ENCODE data around the gene PTPRB. TPM values are rescaled to one million over a fixed set of nuclear protein-coding genes. Genes with fewer than 3 reads are reported as not detected.
"Not testable (repeated sequence)": the region's sequence is repeated elsewhere in the genome, so short reads cannot be mapped to it uniquely, and the experiment has no call there.

PTPRB gene
- total RNA-seq, 2 donors from 2014 or later: 0.31 to 0.52 TPM

GRCh38 chr12:70529647-70530046 lies 107.6 kb downstream of the PTPRB start:
- no peaks in the 10 kb centered on the region for H3K4me1 Mint-ChIP-seq (ENCODE audit: low read depth in 2 of 2)
- H3K4me3 Mint-ChIP-seq: no peak overlapping the region
- no peak for ATAC-seq
- H3K9me3 Mint-ChIP-seq: no peaks in the 10 kb centered on the region
- no peaks in the 10 kb centered on the region for H3K27me3 Mint-ChIP-seq
- H3K27ac Mint-ChIP-seq: no peak overlapping the region
- no peak for DNase-seq (ENCODE audit: low spot score)
- H3K36me3 Mint-ChIP-seq: no peaks in the 10 kb centered on the region

GRCh38 chr12:70520847-70521246 lies 116.4 kb downstream of the PTPRB start:
- Mint-ChIP-seq H3K36me3 (no peaks in the 10 kb centered on the region), H3K4me1 (ENCODE audit: low read depth in 2 of 2) (no peaks in the 10 kb centered on the region), H3K9me3 (no peaks in the 10 kb centered on the region), H3K27ac (no peak overlapping the region), H3K27me3 (no peaks in the 10 kb centered on the region), H3K4me3 (no peak overlapping the region)
- no peak for ATAC-seq
- no peak for DNase-seq (ENCODE audit: low spot score)

- H3K9me3 Mint-ChIP-seq: no peaks in the 10 kb centered on the region
- H3K27me3 Mint-ChIP-seq: no peaks in the 10 kb centered on the region
- H3K27ac Mint-ChIP-seq: no peak overlapping the region
- H3K36me3 Mint-ChIP-seq: no peaks in the 10 kb centered on the region
- H3K4me3 Mint-ChIP-seq: no peak overlapping the region
- no peak for ATAC-seq
- DNase-seq (ENCODE audit: low spot score): no peak
- no peaks in the 10 kb centered on the region for H3K4me1 Mint-ChIP-seq (ENCODE audit: low read depth in 2 of 2)
Observed at GRCh38 chr12:70513426-70513825, 123.8 kb downstream of the PTPRB start.

- no peak for ATAC-seq
- Mint-ChIP-seq H3K36me3 (no peaks in the 10 kb centered on the region), H3K27ac (no peak overlapping the region), H3K9me3 (no peaks in the 10 kb centered on the region), H3K27me3 (peaks cover 0 to 4% of the 10 kb centered on the region in 2 donors), H3K4me1 (ENCODE audit: low read depth in 2 of 2) (no peaks in the 10 kb centered on the region), H3K4me3 (no peak overlapping the region)
- no peak for DNase-seq (ENCODE audit: low spot score)
Observed at GRCh38 chr12:70508178-70508577, 129.1 kb downstream of the PTPRB start.

GRCh38 chr12:70507442-70507841 lies 129.8 kb downstream of the PTPRB start:
- DNase-seq (ENCODE audit: low spot score) (no peak), ATAC-seq (no peak)
- Mint-ChIP-seq H3K9me3 (no peaks in the 10 kb centered on the region), H3K27me3 (peaks cover 0 to 4% of the 10 kb centered on the region in 2 donors), H3K27ac (no peak overlapping the region), H3K36me3 (no peaks in the 10 kb centered on the region), H3K4me1 (ENCODE audit: low read depth in 2 of 2) (no peaks in the 10 kb centered on the region), H3K4me3 (no peak overlapping the region)

GRCh38 chr12:70497508-70497907 lies 139.7 kb downstream of the PTPRB start:
- ATAC-seq (no peak), DNase-seq (ENCODE audit: low spot score) (no peak)
- Mint-ChIP-seq H3K4me1 (ENCODE audit: low read depth in 2 of 2) (no peaks in the 10 kb centered on the region), H3K36me3 (no peaks in the 10 kb centered on the region), H3K4me3 (no peak overlapping the region), H3K9me3 (peaks cover 6% of the 10 kb centered on the region), H3K27me3 (peaks cover 7 to 16% of the 10 kb centered on the region in 2 donors), H3K27ac (no peak overlapping the region)

GRCh38 chr12:70492904-70493303 lies 144.3 kb downstream of the PTPRB start:
- not testable (repeated sequence) for H3K4me1 Mint-ChIP-seq (ENCODE audit: low read depth in 2 of 2); H3K9me3 Mint-ChIP-seq; ATAC-seq; H3K4me3 Mint-ChIP-seq; H3K27ac Mint-ChIP-seq; DNase-seq (ENCODE audit: low spot score); H3K36me3 Mint-ChIP-seq
- peaks cover 7 to 16% of the 10 kb centered on the region in 2 donors for H3K27me3 Mint-ChIP-seq

- peaks cover 11 to 23% of the 10 kb centered on the region in 2 donors for H3K27me3 Mint-ChIP-seq
- ATAC-seq; H3K4me1 Mint-ChIP-seq (ENCODE audit: low read depth in 2 of 2); H3K4me3 Mint-ChIP-seq; H3K36me3 Mint-ChIP-seq; H3K27ac Mint-ChIP-seq; H3K9me3 Mint-ChIP-seq; DNase-seq (ENCODE audit: low spot score): not testable (repeated sequence)
Observed at GRCh38 chr12:70490928-70491327, 146.3 kb downstream of the PTPRB start.

- ATAC-seq: no peak
- no peaks in the 10 kb centered on the region for H3K9me3 Mint-ChIP-seq
Observed at GRCh38 chr12:70487440-70487839, 149.8 kb downstream of the PTPRB start.

GRCh38 chr12:70486588-70486987 lies 150.6 kb downstream of the PTPRB start:
- Mint-ChIP-seq H3K27ac (no peak overlapping the region), H3K9me3 (no peaks in the 10 kb centered on the region), H3K36me3 (no peaks in the 10 kb centered on the region), H3K4me3 (no peak overlapping the region), H3K4me1 (ENCODE audit: low read depth in 2 of 2) (no peaks in the 10 kb centered on the region), H3K27me3 (peaks cover 9 to 21% of the 10 kb centered on the region in 2 donors)
- DNase-seq (ENCODE audit: low spot score): no peak
- no peak for ATAC-seq

More at GRCh38 chr12:70487440-70487839, 149.8 kb downstream of the PTPRB start:
- Mint-ChIP-seq H3K27ac (no peak overlapping the region), H3K27me3 (peaks cover 9 to 17% of the 10 kb centered on the region in 2 donors), H3K4me1 (ENCODE audit: low read depth in 2 of 2) (no peaks in the 10 kb centered on the region), H3K4me3 (no peak overlapping the region), H3K36me3 (no peaks in the 10 kb centered on the region)
- no peak for DNase-seq (ENCODE audit: low spot score)

- H3K9me3 Mint-ChIP-seq: no peaks in the 10 kb centered on the region
- no peaks in the 10 kb centered on the region for H3K36me3 Mint-ChIP-seq
- H3K27ac Mint-ChIP-seq: no peak overlapping the region
- peaks cover 17 to 21% of the 10 kb centered on the region in 2 donors for H3K27me3 Mint-ChIP-seq
- no peaks in the 10 kb centered on the region for H3K4me1 Mint-ChIP-seq (ENCODE audit: low read depth in 2 of 2)
- DNase-seq (ENCODE audit: low spot score): no peak
- ATAC-seq: no peak
- no peak overlapping the region for H3K4me3 Mint-ChIP-seq
Observed at GRCh38 chr12:70485704-70486103, 151.5 kb downstream of the PTPRB start.

- Mint-ChIP-seq H3K27ac (no peak overlapping the region), H3K36me3 (no peaks in the 10 kb centered on the region), H3K4me3 (no peak overlapping the region), H3K27me3 (peaks cover 27% of the 10 kb centered on the region in 2 donors), H3K4me1 (ENCODE audit: low read depth in 2 of 2) (no peaks in the 10 kb centered on the region), H3K9me3 (no peaks in the 10 kb centered on the region)
- DNase-seq (ENCODE audit: low spot score) (no peak), ATAC-seq (no peak)
Observed at GRCh38 chr12:70484464-70484863, 152.8 kb downstream of the PTPRB start.

- ATAC-seq: no peak
- Mint-ChIP-seq H3K27ac (no peak overlapping the region), H3K27me3 (peaks cover 31 to 38% of the 10 kb centered on the region in 2 donors), H3K36me3 (no peaks in the 10 kb centered on the region), H3K4me3 (no peak overlapping the region), H3K9me3 (no peaks in the 10 kb centered on the region), H3K4me1 (ENCODE audit: low read depth in 2 of 2) (no peaks in the 10 kb centered on the region)
- DNase-seq (ENCODE audit: low spot score): no peak
Observed at GRCh38 chr12:70482764-70483163, 154.5 kb downstream of the PTPRB start.

- peaks cover 6 to 8% of the 10 kb centered on the region in 2 donors for H3K27me3 Mint-ChIP-seq
- DNase-seq (ENCODE audit: low spot score) (no peak), ATAC-seq (no peak)
- no peak overlapping the region for H3K27ac Mint-ChIP-seq
- H3K4me1 Mint-ChIP-seq (ENCODE audit: low read depth in 2 of 2): no peaks in the 10 kb centered on the region
- H3K4me3 Mint-ChIP-seq: no peak overlapping the region
- no peaks in the 10 kb centered on the region for H3K9me3 Mint-ChIP-seq
- no peaks in the 10 kb centered on the region for H3K36me3 Mint-ChIP-seq
Observed at GRCh38 chr12:70469221-70469820, 167.9 kb downstream of the PTPRB start.

- Mint-ChIP-seq H3K9me3 (no peaks in the 10 kb centered on the region), H3K36me3 (no peaks in the 10 kb centered on the region), H3K4me1 (ENCODE audit: low read depth in 2 of 2) (no peaks in the 10 kb centered on the region), H3K27me3 (peaks cover 6 to 8% of the 10 kb centered on the region in 2 donors), H3K27ac (no peak overlapping the region), H3K4me3 (no peak overlapping the region)
- DNase-seq (ENCODE audit: low spot score): no peak
- no peak for ATAC-seq
Observed at GRCh38 chr12:70468741-70469140, 168.5 kb downstream of the PTPRB start.

Measured in natural killer cell treated with Interleukin-12 subunit alpha and Interleukin-12 subunit beta and Interleukin-15 and Interleukin-18, amount 100 ng/mL, for 72 hours (primary cell).